Measurements from ENCODE around the gene CXCL16.

The CXCL16 gene

DNA sequence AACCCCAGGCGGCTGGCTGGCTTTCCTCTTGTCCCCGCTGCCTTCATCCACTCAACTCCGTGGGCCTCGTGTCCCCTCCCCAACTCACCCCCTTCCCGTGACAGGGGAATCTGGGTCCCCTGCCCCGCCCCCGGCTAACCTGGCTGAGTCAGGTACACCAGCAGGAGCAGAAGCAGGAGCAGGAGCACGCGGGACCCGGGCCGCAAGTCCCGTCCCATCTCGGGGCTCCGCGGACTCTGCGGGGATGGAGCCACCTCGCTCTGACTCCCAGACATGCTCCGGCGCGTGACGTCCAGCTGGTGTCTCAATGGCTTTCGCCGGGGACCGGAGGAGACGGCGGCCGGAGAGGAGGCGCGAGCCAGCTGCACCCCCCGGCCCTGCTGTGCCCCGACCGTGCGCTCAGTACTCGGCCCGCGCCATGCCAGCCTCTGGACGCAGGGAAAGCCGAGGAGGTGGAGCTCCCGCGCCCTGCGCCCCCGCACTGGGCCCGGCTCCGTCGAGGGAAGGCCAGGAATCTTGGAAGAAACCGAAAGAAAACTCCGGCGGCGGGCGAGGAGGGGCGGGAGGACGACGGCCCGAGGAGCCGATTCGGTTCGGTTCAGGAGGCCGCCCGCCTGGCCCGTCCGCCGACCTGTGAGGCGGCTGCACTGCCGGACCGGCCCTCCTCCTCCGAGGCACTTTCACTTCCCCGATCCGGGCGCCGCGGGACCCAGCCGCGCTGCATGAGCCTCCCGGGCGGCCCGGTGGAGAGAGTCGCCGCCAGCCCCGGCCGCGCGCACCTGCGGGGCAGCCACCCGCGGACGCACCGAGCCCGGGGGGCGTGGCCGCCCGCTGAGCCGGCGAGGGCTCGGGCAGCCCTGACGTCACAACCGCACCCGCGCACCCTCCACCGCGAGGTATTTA is at the start of gene CXCL16, which contains the start of gene ZMYND15:
Gene CXCL16, minus strand, starts transcription at position 807 of the 903 bp plus-strand sequence. Its CDS starts 589 bp downstream, at position 218.
Gene ZMYND15, plus strand, starts transcription at position 712 of the 903 bp plus-strand sequence. CDS start 716 bp downstream, outside the sequence.
- peak in 8 of 56 donors; percentile 19 to 62 (median 36) for DNase-seq

DNA sequence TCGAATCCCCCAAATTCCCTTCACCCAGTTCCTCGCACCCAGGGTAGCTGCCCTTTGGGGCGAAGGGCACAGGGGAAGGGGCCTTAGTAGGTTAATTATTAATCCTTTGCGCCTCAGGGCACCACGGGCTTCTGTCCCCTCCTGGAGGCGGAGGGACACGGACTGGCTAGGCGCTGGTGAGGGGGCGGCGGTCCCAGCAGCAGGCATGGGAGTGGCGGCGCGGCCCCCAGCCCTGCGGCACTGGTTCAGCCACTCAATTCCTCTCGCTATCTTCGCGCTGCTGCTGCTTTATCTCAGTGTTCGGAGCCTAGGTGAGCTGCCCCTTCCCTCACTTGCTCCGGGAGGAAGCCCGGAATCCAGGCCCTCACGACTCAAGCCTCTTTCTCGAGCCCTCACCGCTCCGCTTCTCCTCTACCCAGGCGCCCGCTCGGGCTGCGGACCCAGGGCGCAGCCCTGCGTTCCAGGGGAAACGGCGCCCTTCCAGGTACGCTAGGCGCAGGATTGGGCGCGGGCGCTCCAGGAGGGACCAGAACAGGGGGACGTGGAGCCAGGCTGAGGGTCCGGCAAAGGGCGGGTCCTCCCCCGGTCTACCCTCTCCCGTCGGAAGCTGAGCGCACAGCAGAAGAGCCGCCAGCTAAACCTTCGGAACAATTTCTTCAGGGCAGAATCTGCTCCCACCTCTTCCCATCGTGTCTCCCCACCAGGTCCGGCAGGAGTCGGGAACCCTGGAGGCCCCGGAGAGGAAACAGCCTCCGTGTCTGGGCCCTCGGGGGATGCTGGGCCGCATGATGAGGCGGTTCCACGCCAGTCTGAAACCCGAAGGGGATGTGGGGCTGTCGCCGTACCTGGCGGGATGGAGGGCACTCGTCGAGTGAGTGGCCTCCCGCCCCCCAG is 49.3 kb upstream of the CXCL16 start, which contains the start of gene GLTPD2:
Gene GLTPD2, plus strand, starts transcription at position 158 of the 894 bp plus-strand sequence. Its CDS starts 48 bp downstream, at position 206.
- DNase-seq = peak in 3 of 56 donors; percentile 9 to 47 (median 11)

GRCh38 chr17:4788159-4788806 is 48.6 kb upstream of the CXCL16 start:
- DNase-seq = no peak

DNA sequence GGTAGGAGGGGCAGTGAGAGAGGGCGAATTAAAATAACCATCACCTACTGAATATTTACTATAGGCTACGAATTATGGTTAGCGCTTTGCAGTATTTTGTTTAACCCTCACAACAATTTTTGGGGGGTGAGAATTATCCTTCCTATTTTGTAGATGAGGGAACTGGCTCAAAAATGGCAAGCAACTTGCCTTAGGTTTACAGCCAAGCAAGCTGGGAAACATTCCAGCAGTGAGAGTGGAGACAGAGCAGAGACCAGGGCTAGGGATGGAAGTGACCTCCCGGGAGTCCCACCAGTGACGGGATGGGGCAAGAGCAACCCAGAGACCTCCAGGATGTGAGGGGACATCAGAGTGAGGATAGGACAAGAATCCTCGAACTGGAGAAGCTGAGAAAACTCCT is 46.8 kb upstream of the CXCL16 start:
- peak in 1 of 56 donors; percentile 10 for DNase-seq

- DNase-seq = peak in 5 of 56 donors; percentile 5 to 35 (median 11)
Observed at GRCh38 chr17:4786106-4786511, 46.4 kb upstream of the CXCL16 start, which contains the start of gene VMO1. Gene VMO1, minus strand, starts transcription at chr17:4786364. Its CDS starts 12 bp downstream, at chr17:4786352.

- DNase-seq = peak in 2 of 56 donors; percentile 10 to 12
Observed at GRCh38 chr17:4785311-4786105, 45.8 kb upstream of the CXCL16 start.

DNA sequence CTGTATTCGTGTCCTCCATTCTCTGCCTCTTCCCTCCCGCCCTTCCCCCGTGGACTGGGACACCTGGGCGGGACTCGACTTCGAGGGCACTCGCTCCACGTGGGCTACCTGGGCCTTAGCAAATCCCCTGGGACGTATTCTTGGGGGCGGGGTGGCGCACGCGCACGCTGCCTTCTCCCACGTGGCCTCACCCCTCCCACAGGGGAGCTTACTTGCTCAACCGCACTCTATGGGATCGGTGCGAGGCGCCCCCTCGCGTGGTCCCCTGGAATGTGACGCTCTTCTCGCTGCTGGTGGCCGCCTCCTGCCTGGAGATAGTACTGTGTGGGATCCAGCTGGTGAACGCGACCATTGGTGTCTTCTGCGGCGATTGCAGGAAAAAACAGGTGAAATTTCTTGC is 42.9 kb upstream of the CXCL16 start:
- DNase-seq = peak in 4 of 56 donors; percentile 6 to 13 (median 10)

GRCh38 chr17:4780325-4780955 is 40.7 kb upstream of the CXCL16 start:
- no peak for DNase-seq

- no peak for DNase-seq
Observed at GRCh38 chr17:4777969-4778760, 38.4 kb upstream of the CXCL16 start.

DNA sequence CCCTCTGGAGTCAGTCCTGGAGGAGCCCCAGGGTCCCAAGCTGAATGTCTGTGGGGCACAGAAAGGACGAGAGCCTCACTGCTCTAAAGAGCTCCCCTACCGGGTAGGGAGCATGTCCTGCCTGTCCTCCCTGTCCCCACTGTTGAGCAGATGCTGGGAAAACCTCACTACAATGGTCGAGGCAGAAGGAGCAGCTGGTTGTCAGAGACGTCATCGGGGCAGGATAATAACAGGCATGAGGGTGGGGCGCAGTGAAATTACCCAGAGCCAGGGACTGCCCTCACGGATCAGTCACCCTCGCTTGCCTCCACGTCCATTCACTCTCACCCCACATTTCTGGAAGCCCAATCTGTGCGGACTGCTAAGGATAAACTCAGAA is 32.5 kb upstream of the CXCL16 start:
- no peak for DNase-seq

- DNase-seq = no peak
Observed at GRCh38 chr17:4771519-4772234, 31.9 kb upstream of the CXCL16 start, which contains the start of gene TM4SF5. Gene TM4SF5, plus strand, starts transcription at chr17:4771886. Its CDS starts 37 bp downstream, at chr17:4771923.

- DNase-seq = no peak
Observed at GRCh38 chr17:4769628-4770027, 29.9 kb upstream of the CXCL16 start.

DNA sequence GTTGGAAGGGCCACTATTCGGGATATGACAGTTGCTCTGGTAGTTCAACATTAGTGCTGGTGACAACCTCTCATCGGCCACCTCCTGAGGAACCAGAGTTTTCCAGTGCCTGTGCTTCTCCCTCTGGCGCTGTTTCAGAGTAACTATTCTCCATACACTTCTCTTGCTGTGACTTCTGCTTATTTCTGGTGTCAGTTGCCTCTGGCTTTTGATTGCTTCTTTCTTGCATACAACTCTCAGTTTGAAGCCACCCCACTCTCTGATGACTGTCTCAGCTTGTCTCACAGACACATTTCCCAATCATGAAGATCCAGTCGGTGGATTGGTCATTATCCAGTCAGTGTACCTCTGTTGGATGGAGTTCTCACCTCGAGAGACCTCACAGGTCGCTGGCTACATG is 28.6 kb upstream of the CXCL16 start:
- DNase-seq = no peak

GRCh38 chr17:4766723-4767122 is 27.0 kb upstream of the CXCL16 start:
- DNase-seq = no peak

- DNase-seq = no peak
Observed at GRCh38 chr17:4766201-4766600, 26.5 kb upstream of the CXCL16 start.

- no peak for DNase-seq
Observed at GRCh38 chr17:4764595-4764994, 24.9 kb upstream of the CXCL16 start.

GRCh38 chr17:4759776-4760236 is 20.1 kb upstream of the CXCL16 start:
- DNase-seq = no peak

DNA sequence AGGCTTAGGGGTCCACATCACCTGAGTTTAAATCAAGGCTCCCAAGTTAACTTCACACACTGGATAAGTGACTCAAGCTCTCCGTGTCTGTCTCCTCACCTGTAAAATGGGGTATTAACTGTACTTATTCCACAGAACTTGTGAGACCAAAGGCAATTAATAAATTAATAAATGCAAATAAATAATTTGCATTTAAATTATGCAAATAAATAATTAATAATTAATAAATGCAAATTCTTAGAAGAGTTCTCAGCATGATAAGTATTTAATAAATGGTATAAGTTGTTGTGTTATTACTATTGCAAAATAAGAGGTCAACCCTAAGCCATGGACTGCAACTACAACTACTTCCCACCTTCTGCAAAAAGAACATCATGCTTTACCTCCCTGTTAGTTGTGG is 13.7 kb upstream of the CXCL16 start:
- no peak for DNase-seq
